HUES64 (cell line): ENCODE results near the gene CDH13.

Source experiments
- H3K27ac ChIP-seq: 2 replicates; pipeline ENCODE4 v1.7.0; 2013; ENCODE audit warnings: low read depth, low read length, inconsistent platforms
- H3K27me3 ChIP-seq: 2 replicates; pipeline ENCODE4 v1.6.1; 2013; ENCODE audit warnings: mild to moderate bottlenecking, low read length; ENCODE audit not compliant: insufficient read depth
- H3K36me3 ChIP-seq: 2 replicates; pipeline ENCODE4 v1.6.1; 2013; ENCODE audit warnings: mild to moderate bottlenecking, low read length; ENCODE audit not compliant: insufficient read depth
- H3K4me1 ChIP-seq: 2 replicates; pipeline ENCODE4 v1.6.1; 2013; ENCODE audit warnings: mild to moderate bottlenecking, low read length, moderate library complexity; ENCODE audit not compliant: insufficient read depth
- H3K4me3 ChIP-seq: 2 replicates; pipeline ENCODE4 v1.5.1; 2013; ENCODE audit warnings: mild to moderate bottlenecking, low read length, moderate library complexity
- H3K9ac ChIP-seq: 2 replicates; pipeline ENCODE4 v1.6.1; 2013; ENCODE audit warnings: mild to moderate bottlenecking, low read depth, low read length
- H3K9me3 ChIP-seq: 2 replicates; pipeline ENCODE4 v1.6.1; 2013; ENCODE audit warnings: low read depth, low read length; ENCODE audit not compliant: insufficient read depth
- WGBS: fragments of 150-250, 120-280 bp; methylation state at CpG from one replicate; pipeline ENCODE4 v1.1.7; 2013; ENCODE audit warnings: missing lambda C conversion rate; 5-methylcytosine and 5-hydroxymethylcytosine counted together

CDH13 gene

GRCh38 chr16:82891918-82892317 lies 265.1 kb downstream of the CDH13 start:
- WGBS, result 90% methylated on average over 3 of the region's 3 CpGs
- no peak overlapping the region for H3K4me3 ChIP-seq
- no peak overlapping the region for H3K27ac ChIP-seq
- no peaks in the 10 kb centered on the region; the same call in 1 of the 2 replicates for H3K4me1 ChIP-seq
- no peaks in the 10 kb centered on the region for H3K27me3 ChIP-seq
- no peak overlapping the region for H3K9ac ChIP-seq
- no peaks in the 10 kb centered on the region for H3K36me3 ChIP-seq
- no peaks in the 10 kb centered on the region for H3K9me3 ChIP-seq

DNA sequence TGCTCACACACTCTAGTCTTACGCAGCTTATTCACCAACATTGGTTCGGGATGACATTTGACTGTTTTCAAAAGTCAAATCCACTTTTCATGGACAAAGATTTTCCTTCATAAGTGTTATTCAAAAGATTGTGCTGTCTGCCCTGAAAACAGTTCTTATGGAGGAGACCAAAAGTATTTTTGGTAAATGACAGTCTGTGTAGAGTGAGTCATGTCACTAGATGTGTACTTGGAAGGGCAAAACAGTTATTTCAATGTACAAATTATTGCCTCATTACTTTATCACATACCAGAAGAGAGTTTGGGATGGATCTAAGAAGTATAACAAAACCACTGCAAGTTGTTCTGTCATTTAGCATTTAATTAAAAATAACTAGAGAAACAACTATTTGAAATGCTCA lies 265.6 kb downstream of the CDH13 start:
- no peaks in the 10 kb centered on the region for H3K36me3 ChIP-seq

DNA sequence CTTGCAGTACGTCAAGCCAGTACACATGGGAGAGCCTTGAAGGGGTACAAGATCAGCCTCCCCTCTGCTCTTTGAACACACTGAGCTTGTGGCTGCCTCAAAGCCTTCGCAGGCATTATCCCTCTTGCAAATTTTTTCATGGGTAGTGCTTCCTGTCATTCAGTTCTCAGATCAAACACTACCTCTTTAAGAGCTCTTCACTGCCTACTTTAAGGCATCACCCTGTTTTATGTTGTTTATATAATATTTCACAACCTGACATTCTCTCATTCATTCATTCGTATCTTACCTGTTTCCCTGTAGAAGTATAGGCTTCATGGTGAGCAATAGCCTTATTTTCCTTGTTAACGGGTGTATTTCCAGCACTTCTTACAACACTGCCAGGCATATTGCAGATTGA lies 269.1 kb downstream of the CDH13 start:
- H3K4me1 ChIP-seq, result no peaks in the 10 kb centered on the region
- no peak overlapping the region for H3K9ac ChIP-seq
- H3K36me3 ChIP-seq, result no peaks in the 10 kb centered on the region
- no peaks in the 10 kb centered on the region for H3K27me3 ChIP-seq
- WGBS, result 72% methylated on average over 4 of the region's 4 CpGs
- no peak overlapping the region for H3K4me3 ChIP-seq
- no peaks in the 10 kb centered on the region for H3K9me3 ChIP-seq
- H3K27ac ChIP-seq, result no peak overlapping the region

More for the DNA sequence above, 265.6 kb downstream of the CDH13 start:
- Histone ChIP-seq H3K27me3 (no peaks in the 10 kb centered on the region), H3K9ac (no peak overlapping the region), H3K4me3 (no peak overlapping the region), H3K4me1 (no peaks in the 10 kb centered on the region; the same call in 1 of the 2 replicates), H3K27ac (no peak overlapping the region), H3K9me3 (no peaks in the 10 kb centered on the region)
- WGBS, result 90% methylated on average over 2 of the region's 2 CpGs

GRCh38 chr16:82899006-82899405 lies 272.2 kb downstream of the CDH13 start:
- H3K36me3 ChIP-seq, result no peaks in the 10 kb centered on the region
- no peaks in the 10 kb centered on the region for H3K27me3 ChIP-seq
- 91% methylated on average over 2 of the region's 2 CpGs for WGBS

DNA sequence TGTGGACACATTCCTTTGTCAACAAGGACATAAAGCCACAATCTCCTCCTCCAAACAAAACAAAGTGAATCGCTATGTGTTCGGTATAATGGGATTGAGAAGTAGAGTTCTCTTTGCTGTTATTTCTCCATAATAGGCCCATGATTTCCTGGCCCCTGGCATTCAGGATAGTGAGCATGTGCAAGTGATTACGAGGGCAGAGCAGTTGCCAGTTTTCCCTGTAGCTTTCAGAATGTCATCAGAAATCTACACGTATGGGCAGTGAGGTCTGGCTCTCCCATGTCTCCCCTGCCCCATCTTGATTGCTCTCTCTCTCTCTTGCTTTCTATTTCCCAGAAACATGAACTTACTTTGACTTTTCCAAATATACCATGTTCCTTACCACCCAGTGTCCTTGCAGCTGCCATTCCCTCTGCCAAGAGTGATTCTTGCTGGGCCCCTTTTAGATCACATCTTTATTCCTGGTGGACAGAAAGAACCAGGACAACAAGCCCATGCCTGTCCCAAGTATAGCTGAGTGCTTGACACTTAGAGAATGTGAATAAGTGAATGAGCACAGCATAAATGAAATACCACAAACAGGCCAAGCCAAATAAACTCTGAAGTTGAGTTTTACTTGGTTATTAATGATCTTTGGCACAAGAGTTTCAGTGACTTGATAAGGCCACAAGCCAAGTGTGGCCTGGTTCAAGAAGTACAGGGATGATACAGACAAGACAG lies 273.1 kb downstream of the CDH13 start:
- Histone ChIP-seq H3K36me3 (no peaks in the 10 kb centered on the region), H3K9me3 (no peaks in the 10 kb centered on the region), H3K4me1 (no peaks in the 10 kb centered on the region), H3K27ac (no peak overlapping the region), H3K4me3 (no peak overlapping the region), H3K27me3 (no peaks in the 10 kb centered on the region), H3K9ac (no peak overlapping the region)
- WGBS, result 91% methylated on average over 4 of the region's 4 CpGs

More at GRCh38 chr16:82899006-82899405, 272.2 kb downstream of the CDH13 start:
- H3K9me3 ChIP-seq, result no peaks in the 10 kb centered on the region
- no peak overlapping the region for H3K27ac ChIP-seq
- no peak overlapping the region for H3K4me3 ChIP-seq
- H3K4me1 ChIP-seq, result no peaks in the 10 kb centered on the region
- H3K9ac ChIP-seq, result no peak overlapping the region

- Histone ChIP-seq H3K9me3 (no peaks in the 10 kb centered on the region), H3K4me1 (no peaks in the 10 kb centered on the region), H3K9ac (no peak overlapping the region), H3K4me3 (no peak overlapping the region), H3K27me3 (no peaks in the 10 kb centered on the region), H3K27ac (no peak overlapping the region), H3K36me3 (no peaks in the 10 kb centered on the region)
- WGBS, result 93% methylated on average over 8 of the region's 8 CpGs
Measured at GRCh38 chr16:82900559-82900958, 273.8 kb downstream of the CDH13 start.

GRCh38 chr16:82911925-82912324 lies 285.2 kb downstream of the CDH13 start:
- Histone ChIP-seq H3K4me1 (no peaks in the 10 kb centered on the region), H3K4me3 (no peak overlapping the region), H3K9ac (no peak overlapping the region), H3K9me3 (no peaks in the 10 kb centered on the region), H3K27ac (no peak overlapping the region), H3K27me3 (no peaks in the 10 kb centered on the region), H3K36me3 (no peaks in the 10 kb centered on the region)
- 96% methylated on average over 10 of the region's 10 CpGs for WGBS

DNA sequence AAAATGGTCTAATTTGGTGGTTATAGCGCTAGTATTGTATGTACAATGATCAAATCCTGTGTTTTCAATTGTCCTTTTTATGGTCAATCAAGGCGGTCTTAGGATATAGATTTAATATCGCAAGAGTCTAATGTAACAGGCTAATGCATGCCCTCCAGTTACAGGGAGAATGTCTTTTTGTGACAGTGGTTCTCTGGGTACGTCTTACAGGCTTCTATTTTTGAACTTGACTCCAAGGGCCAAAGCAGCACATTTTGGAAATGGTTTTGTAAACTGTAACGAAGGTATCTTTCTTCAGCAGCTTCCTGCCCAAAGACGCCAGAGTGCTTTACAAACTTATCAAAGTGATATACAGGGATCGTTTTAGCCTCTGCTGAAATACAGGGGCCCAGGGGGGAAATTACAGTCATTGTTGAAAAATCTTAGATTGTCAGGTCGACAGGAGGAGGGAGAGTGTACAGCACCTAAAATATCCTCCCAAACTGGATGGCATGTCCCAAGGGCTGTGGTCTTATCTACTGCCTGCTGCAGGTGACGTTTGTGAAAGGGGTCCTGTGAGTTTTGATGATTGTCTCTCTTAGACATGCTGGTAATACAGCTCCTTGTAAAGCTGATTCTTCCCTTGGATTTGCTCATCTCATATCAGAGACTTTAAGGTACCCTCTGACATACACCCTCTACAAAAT lies 288.5 kb downstream of the CDH13 start:
- no peak overlapping the region for H3K27ac ChIP-seq
- 91% methylated on average over 9 of the region's 9 CpGs for WGBS
- H3K36me3 ChIP-seq, result no peaks in the 10 kb centered on the region
- H3K27me3 ChIP-seq, result no peaks in the 10 kb centered on the region
- H3K9ac ChIP-seq, result no peak overlapping the region
- no peaks in the 10 kb centered on the region for H3K4me1 ChIP-seq
- H3K4me3 ChIP-seq, result no peak overlapping the region
- no peaks in the 10 kb centered on the region for H3K9me3 ChIP-seq

- H3K4me1 ChIP-seq, result no peaks in the 10 kb centered on the region
- H3K4me3 ChIP-seq, result no peak overlapping the region
- H3K9ac ChIP-seq, result no peak overlapping the region
- H3K27ac ChIP-seq, result no peak overlapping the region
- no peaks in the 10 kb centered on the region for H3K9me3 ChIP-seq
- 89% methylated on average over 5 of the region's 5 CpGs for WGBS
- H3K27me3 ChIP-seq, result no peaks in the 10 kb centered on the region
- H3K36me3 ChIP-seq, result no peaks in the 10 kb centered on the region
Measured at GRCh38 chr16:82917886-82918595, 291.3 kb downstream of the CDH13 start.

DNA sequence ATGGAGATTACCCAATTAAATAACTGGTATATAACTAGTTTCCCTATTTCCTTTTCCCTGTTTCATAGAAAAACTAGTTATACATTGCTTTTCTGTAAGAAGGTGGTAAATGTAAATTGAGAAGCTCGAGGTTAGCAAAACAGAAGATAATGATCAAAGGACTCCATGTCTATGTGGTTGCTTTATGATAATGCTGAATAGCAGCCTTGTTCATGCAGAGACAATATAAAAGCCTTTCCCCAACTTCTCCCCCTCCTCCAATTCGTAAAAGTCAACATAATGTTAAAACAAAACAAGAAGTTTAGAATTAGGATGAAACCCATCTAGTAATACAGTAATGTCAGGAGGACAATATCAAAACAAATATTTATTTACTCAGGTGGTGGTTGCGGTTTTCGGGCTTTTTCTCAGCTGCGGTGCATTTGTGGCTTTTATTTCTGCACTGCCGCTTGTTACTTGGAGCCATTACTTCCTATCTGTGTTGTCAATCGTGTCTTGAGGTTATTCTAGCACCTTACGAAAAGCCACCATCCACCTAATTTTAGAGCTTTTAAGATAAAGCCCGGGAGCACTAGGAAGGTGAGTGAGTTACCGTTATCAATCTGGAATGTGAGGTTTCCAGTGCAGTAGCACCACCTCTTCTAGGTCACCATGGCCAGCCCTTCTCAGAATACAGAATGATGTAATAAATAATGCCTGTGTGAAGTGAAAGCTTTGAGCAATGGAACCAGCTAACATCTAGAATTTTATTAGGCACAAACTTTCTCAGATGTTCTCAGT lies 297.5 kb downstream of the CDH13 start:
- Histone ChIP-seq H3K9ac (no peak overlapping the region), H3K27me3 (no peaks in the 10 kb centered on the region), H3K4me1 (no peaks in the 10 kb centered on the region), H3K36me3 (no peaks in the 10 kb centered on the region), H3K27ac (no peak overlapping the region), H3K9me3 (no peaks in the 10 kb centered on the region), H3K4me3 (no peak overlapping the region)
- 90% methylated on average over 8 of the region's 10 CpGs for WGBS

DNA sequence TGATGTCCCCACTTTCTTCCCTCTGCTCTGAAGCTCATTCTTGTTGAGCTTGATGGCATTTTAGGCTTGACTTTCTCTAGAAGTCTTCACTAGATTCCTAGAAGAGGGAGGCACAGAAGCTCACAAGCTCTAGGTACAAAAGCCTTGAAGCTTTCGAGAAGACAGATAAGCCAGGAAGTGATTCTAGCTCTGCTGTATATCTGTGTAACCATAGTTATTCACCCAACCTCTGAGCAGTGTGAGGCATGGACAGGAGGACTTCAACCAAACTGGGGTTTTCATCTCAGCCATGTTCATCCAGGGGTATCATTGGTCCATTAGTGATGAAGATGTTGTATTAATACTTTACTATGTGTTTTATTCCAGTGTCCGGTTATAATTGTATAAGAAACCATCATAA lies 299.7 kb downstream of the CDH13 start:
- WGBS, result 100% methylated on average over 1 of the region's 2 CpGs
- no peaks in the 10 kb centered on the region for H3K36me3 ChIP-seq

More for the DNA sequence above, 299.7 kb downstream of the CDH13 start:
- H3K4me3 ChIP-seq, result no peak overlapping the region
- no peak overlapping the region for H3K9ac ChIP-seq
- no peaks in the 10 kb centered on the region for H3K27me3 ChIP-seq
- H3K27ac ChIP-seq, result no peak overlapping the region
- no peaks in the 10 kb centered on the region for H3K4me1 ChIP-seq
- no peaks in the 10 kb centered on the region for H3K9me3 ChIP-seq
